Endothelial cell (in vitro differentiated cells): ENCODE results near the gene JADE3. TPM values are rescaled to one million over a fixed set of nuclear protein-coding genes. Genes with fewer than 3 reads are reported as not detected.

Experiments used
- DNase-seq: peaks from one replicate; pipeline ENCODE4 v3.0.0; 2021; ENCODE audit warnings: low spot score
- H3K27ac Mint-ChIP-seq: one replicate; pipeline ENCODE4 v1.8.0; 2021; ENCODE audit warnings: mixed read lengths, inconsistent platforms; ENCODE audit not compliant: unreplicated experiment
- H3K27me3 Mint-ChIP-seq: one replicate; pipeline ENCODE4 v1.8.0; 2021; ENCODE audit warnings: mild to moderate bottlenecking, moderate library complexity, mixed read lengths, inconsistent platforms; ENCODE audit not compliant: unreplicated experiment
- H3K36me3 Mint-ChIP-seq: one replicate; pipeline ENCODE4 v1.8.0; 2021; ENCODE audit warnings: mild to moderate bottlenecking, low read depth, mixed read lengths, inconsistent platforms; ENCODE audit not compliant: unreplicated experiment
- H3K4me1 Mint-ChIP-seq: one replicate; pipeline ENCODE4 v1.8.0; 2021; ENCODE audit warnings: mild to moderate bottlenecking, mixed read lengths, inconsistent platforms; ENCODE audit not compliant: unreplicated experiment
- H3K4me3 Mint-ChIP-seq: one replicate; pipeline ENCODE4 v1.8.0; 2021; ENCODE audit warnings: mild to moderate bottlenecking, mixed read lengths, inconsistent platforms; ENCODE audit not compliant: unreplicated experiment
- H3K9me3 Mint-ChIP-seq: one replicate; pipeline ENCODE4 v1.8.0; 2021; ENCODE audit warnings: mixed read lengths, inconsistent platforms; ENCODE audit not compliant: unreplicated experiment
- total RNA-seq: library from RNA; stranded (reverse); fragmentation: NEBNext Ultra II Directional; extraction: Animal tissue kit (Norgen Biotek cat#: 25700); gene quantifications from one replicate; pipeline ENCODE4 v1.2.1, GENCODE V29; 2021; ENCODE audit not compliant: unreplicated experiment
- TF ChIP-seq, protein P1 (sequence below): fragments of 200-600 bp; sonication (generic); IDR thresholded peaks from one replicate; pipeline ENCODE4 v1.5.0; 2021; ENCODE audit warnings: antibody characterized with exemption; ENCODE audit not compliant: unreplicated experiment

JADE3 gene
- total RNA-seq, 1 donor from 2014 or later = 17.4 TPM

DNA sequence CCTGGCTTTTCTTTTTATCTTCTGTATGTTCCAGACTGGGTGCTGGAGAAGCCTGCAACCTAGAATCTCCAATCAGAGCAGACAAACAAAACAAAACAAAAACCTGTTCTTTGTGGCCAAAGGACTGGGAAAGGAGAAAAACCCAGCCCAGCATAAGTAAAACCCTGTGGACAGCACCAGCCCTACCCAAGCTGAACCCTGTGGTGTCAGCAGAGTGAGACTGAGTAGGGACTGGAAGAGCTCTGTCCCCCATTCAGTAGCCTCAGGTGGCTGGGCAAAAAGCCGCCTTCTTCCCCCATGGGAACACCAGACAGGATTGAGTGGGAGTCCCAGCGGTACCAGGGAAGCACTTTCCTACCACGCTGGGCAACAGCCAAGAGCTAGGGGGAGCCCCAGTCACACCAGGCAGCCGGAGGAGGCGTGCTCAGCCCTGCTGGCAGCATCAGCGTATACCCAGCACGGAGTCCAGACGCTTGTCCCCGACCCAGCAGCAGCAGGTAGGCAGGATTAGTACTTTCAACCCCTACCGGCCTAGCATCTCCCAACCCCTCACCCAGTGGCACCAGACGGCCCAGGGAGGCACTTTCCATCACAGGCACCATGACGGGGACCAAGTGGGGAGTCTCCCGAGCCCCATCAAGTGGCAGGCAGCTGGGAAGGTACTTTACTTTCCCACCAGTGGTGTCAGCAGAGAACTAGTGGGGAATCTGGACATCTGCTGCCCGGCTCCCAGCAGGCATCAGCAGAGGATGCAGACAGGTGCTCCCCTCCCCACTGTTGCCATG, 8.6 kb upstream of the JADE3 start:
- TF ChIP-seq, protein P1, sequence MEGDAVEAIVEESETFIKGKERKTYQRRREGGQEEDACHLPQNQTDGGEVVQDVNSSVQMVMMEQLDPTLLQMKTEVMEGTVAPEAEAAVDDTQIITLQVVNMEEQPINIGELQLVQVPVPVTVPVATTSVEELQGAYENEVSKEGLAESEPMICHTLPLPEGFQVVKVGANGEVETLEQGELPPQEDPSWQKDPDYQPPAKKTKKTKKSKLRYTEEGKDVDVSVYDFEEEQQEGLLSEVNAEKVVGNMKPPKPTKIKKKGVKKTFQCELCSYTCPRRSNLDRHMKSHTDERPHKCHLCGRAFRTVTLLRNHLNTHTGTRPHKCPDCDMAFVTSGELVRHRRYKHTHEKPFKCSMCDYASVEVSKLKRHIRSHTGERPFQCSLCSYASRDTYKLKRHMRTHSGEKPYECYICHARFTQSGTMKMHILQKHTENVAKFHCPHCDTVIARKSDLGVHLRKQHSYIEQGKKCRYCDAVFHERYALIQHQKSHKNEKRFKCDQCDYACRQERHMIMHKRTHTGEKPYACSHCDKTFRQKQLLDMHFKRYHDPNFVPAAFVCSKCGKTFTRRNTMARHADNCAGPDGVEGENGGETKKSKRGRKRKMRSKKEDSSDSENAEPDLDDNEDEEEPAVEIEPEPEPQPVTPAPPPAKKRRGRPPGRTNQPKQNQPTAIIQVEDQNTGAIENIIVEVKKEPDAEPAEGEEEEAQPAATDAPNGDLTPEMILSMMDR = no peak
- Mint-ChIP-seq H3K4me1 (no peaks in the 10 kb centered on the region), H3K9me3 (no peaks in the 10 kb centered on the region), H3K4me3 (no peak overlapping the region), H3K27me3 (no peaks in the 10 kb centered on the region), H3K36me3 (no peaks in the 10 kb centered on the region), H3K27ac (no peak overlapping the region)
- DNase-seq = peak; percentile 55

DNA sequence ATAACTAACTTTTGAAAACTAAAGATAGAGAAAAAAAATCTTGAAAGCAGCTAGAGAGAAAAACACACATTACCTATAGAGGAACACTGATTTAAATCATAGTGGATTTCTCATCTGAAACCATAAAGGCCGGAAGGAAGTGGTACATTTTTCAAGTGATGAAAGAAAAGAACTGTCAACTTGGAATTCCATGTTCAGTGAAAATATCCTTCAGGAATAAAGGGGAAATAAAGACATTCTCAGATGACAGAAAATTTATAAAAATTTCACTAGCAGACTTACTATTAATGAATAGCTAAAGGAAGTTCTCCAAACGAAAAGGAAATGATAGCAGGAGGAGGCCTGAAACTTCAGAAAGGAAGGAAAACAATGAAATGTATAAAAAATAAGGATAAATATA, 7.6 kb upstream of the JADE3 start:
- H3K27ac Mint-ChIP-seq = no peak overlapping the region
- H3K9me3 Mint-ChIP-seq = no peaks in the 10 kb centered on the region
- H3K36me3 Mint-ChIP-seq = no peaks in the 10 kb centered on the region

DNA sequence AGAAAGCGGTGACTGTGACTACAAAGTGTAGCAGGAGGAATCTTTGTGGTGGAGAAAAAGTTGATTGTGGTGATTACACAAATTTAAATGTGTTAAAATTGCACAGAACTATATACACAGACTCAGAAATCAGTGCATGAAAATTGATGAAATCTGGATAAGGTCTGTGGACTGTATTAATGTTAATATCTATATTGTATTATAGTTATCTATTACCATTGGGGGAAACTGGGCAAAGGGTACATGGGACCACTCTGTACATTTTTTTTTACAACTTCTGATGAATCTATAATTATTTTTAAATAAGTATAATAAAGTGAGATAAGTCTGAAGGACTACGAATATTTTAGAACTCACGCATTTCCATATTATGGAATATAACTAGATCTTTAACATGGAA, 1.8 kb upstream of the JADE3 start:
- no peak overlapping the region for H3K4me3 Mint-ChIP-seq
- TF ChIP-seq, protein P1 = no peak
- H3K27me3 Mint-ChIP-seq = no peaks in the 10 kb centered on the region
- no peak for DNase-seq
- no peak overlapping the region for H3K27ac Mint-ChIP-seq
- H3K36me3 Mint-ChIP-seq = no peaks in the 10 kb centered on the region
- H3K4me1 Mint-ChIP-seq = peaks cover 10% of the 10 kb centered on the region
- H3K9me3 Mint-ChIP-seq = no peaks in the 10 kb centered on the region

More for the DNA sequence above, 7.6 kb upstream of the JADE3 start:
- no peak for DNase-seq
- Mint-ChIP-seq H3K4me1 (no peaks in the 10 kb centered on the region), H3K4me3 (no peak overlapping the region), H3K27me3 (no peaks in the 10 kb centered on the region)
- TF ChIP-seq, protein P1 = no peak

DNA sequence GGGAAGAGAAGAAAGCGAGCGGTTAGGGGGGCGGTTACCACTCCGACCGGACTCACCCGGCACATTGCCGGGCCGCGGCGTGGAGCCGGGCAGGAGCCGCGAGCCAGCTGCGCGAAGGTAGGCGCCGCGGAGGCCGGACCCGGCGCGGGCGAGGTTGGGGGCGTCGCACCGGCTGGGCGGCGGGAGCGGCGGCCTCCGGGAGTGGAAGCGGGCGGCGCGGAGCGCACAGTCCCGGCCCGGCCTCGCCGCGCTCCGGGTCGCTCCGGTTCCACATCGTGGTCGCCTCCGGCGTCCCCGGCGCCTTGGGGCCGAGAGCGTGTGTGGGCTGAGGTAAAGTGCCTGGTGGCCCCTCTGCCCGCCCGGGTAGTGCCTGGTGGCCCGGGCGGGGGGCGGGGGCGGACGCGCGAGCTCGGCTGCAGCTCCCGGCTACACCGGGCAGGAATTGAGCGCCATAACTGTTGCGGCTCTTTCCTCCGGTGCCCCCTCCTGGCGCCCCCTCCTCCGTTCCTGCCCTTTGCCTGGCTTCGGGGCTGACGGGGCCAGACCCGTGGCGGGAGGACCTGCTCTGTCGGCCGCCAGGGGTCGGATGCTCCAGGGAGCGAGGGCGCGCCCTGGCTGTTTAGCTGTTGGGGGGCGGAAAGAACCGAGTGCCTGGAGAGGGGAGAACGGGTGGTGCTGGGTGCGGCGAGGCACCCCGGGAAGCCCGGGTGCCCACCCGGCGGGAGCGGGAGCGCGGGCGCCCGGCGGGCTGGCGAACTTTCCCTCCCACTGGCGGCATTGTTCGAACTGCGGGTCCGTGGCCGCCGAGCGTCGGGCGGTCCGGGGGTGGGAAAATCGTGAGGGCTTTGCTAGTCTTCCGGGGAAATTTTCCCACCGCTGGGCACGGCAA, 626 bp downstream of the JADE3 start:
- peak; percentile 61 for DNase-seq
- peak overlapping the region; percentile 95 for H3K4me3 Mint-ChIP-seq
- H3K4me1 Mint-ChIP-seq = peaks cover 12% of the 10 kb centered on the region
- H3K27ac Mint-ChIP-seq = no peak overlapping the region
- H3K9me3 Mint-ChIP-seq = no peaks in the 10 kb centered on the region
- H3K27me3 Mint-ChIP-seq = no peaks in the 10 kb centered on the region
- TF ChIP-seq, protein P1 = peak; percentile 54
- no peaks in the 10 kb centered on the region for H3K36me3 Mint-ChIP-seq
